H9 (cell line): ENCODE measurements around the gene RIMBP2. TPM values are rescaled to one million over a fixed set of nuclear protein-coding genes. Genes with fewer than 3 reads are reported as not detected.
A peak's percentile ranks its signal among the peaks of the same experiment; 100 is the strongest.

Source experiments
- DNase-seq: peaks from one replicate; pipeline ENCODE4 v3.0.0-alpha.2; 2017
- H2AFZ ChIP-seq: one replicate; pipeline ENCODE4 v1.6.1; 2013; ENCODE audit warnings: mild to moderate bottlenecking, low read length, control low read depth, moderate library complexity
- H2AK5ac ChIP-seq: 2 replicates; pipeline ENCODE4 v1.6.1; 2013; ENCODE audit warnings: low read length, control low read depth, mixed read lengths; ENCODE audit not compliant: insufficient read length
- H2BK120ac ChIP-seq: one replicate; pipeline ENCODE4 v1.6.1; 2013; ENCODE audit warnings: low read depth, mild to moderate bottlenecking, low read length, control low read depth, inconsistent platforms; ENCODE audit not compliant: poor library complexity, severe bottlenecking
- H2BK12ac ChIP-seq: 2 replicates; pipeline ENCODE4 v1.6.1; 2013; ENCODE audit warnings: low read length, control low read depth, mixed read lengths, low read depth; ENCODE audit not compliant: insufficient read length
- H2BK15ac ChIP-seq: 2 replicates; pipeline ENCODE4 v1.6.1; 2013; ENCODE audit warnings: low read depth, low read length, control low read depth
- H2BK20ac ChIP-seq: one replicate; pipeline ENCODE4 v1.6.1; 2013; ENCODE audit warnings: low read depth, mild to moderate bottlenecking, low read length, control low read depth, inconsistent platforms; ENCODE audit not compliant: poor library complexity, severe bottlenecking
- H2BK5ac ChIP-seq: 2 replicates; pipeline ENCODE4 v1.6.1; 2013; ENCODE audit warnings: low read length, control low read depth, mixed read lengths; ENCODE audit not compliant: insufficient read length
- H3K14ac ChIP-seq: 2 replicates; pipeline ENCODE4 v1.6.1; 2013; ENCODE audit warnings: low read length, control low read depth; ENCODE audit not compliant: insufficient read depth
- H3K18ac ChIP-seq: 2 replicates; pipeline ENCODE4 v1.6.1; 2013; ENCODE audit warnings: low read depth, mild to moderate bottlenecking, mixed read lengths, low read length, control low read depth; ENCODE audit not compliant: insufficient read length
- H3K23ac ChIP-seq: 2 replicates; pipeline ENCODE4 v1.6.1; 2013; ENCODE audit warnings: low read length, control low read depth, mixed read lengths, low read depth; ENCODE audit not compliant: insufficient read length
- H3K23me2 ChIP-seq: 2 replicates; pipeline ENCODE4 v1.6.1; 2013; ENCODE audit warnings: low read depth, mild to moderate bottlenecking, mixed read lengths, low read length, control low read depth; ENCODE audit not compliant: insufficient read length, poor library complexity, severe bottlenecking
- H3K27ac ChIP-seq: 2 replicates; pipeline ENCODE4 v1.5.1; 2013; ENCODE audit warnings: low read length, control low read depth, mixed read lengths, low read depth; ENCODE audit not compliant: insufficient read length
- H3K27me3 ChIP-seq: 2 replicates; pipeline ENCODE4 v1.6.1; 2013; ENCODE audit warnings: low read length, control low read depth, inconsistent platforms; ENCODE audit not compliant: insufficient read depth
- H3K4ac ChIP-seq: 2 replicates; pipeline ENCODE4 v1.6.1; 2013; ENCODE audit warnings: low read depth, mild to moderate bottlenecking, control low read depth, inconsistent platforms, low read length, moderate library complexity
- H3K4me1 ChIP-seq: 2 replicates; pipeline ENCODE4 v1.6.1; 2013; ENCODE audit warnings: low read length, control low read depth, inconsistent platforms; ENCODE audit not compliant: insufficient read depth
- H3K4me2 ChIP-seq: 2 replicates; pipeline ENCODE4 v1.6.1; 2013; ENCODE audit warnings: low read length, control low read depth, mixed read lengths; ENCODE audit not compliant: insufficient read length, insufficient read depth
- H3K56ac ChIP-seq: 2 replicates; pipeline ENCODE4 v1.6.1; 2013; ENCODE audit warnings: low read depth, mild to moderate bottlenecking, mixed read lengths, low read length, control low read depth; ENCODE audit not compliant: insufficient read length
- H3K79me1 ChIP-seq: 2 replicates; pipeline ENCODE4 v1.6.1; 2013; ENCODE audit warnings: low read depth, mild to moderate bottlenecking, moderate library complexity, low read length, control low read depth, inconsistent platforms; ENCODE audit not compliant: insufficient read depth, poor library complexity, severe bottlenecking
- H3K79me2 ChIP-seq: 2 replicates; pipeline ENCODE4 v1.6.1; 2013; ENCODE audit warnings: low read length, control low read depth, inconsistent platforms; ENCODE audit not compliant: insufficient read depth
- H3K9ac ChIP-seq: 2 replicates; pipeline ENCODE4 v1.6.1; 2013; ENCODE audit warnings: low read length, control low read depth, mixed read lengths; ENCODE audit not compliant: insufficient read length; ENCODE audit errors: extremely low read depth
- H3K9me3 ChIP-seq: one replicate; pipeline ENCODE4 v1.6.1; 2013; ENCODE audit warnings: low read depth, low read length, inconsistent platforms; ENCODE audit not compliant: control insufficient read depth
- H3T11ph ChIP-seq: one replicate; pipeline ENCODE4 v1.6.1; 2013; ENCODE audit warnings: mild to moderate bottlenecking, low read length, control low read depth, inconsistent platforms
- H4K20me1 ChIP-seq: one replicate; pipeline ENCODE4 v1.6.1; 2013; ENCODE audit not compliant: control insufficient read depth, insufficient read length, insufficient read depth
- H4K5ac ChIP-seq: 2 replicates; pipeline ENCODE4 v1.6.1; 2013; ENCODE audit warnings: low read depth, mild to moderate bottlenecking, mixed read lengths, low read length, control low read depth; ENCODE audit not compliant: insufficient read length
- H4K8ac ChIP-seq: replicated peaks from 2 replicates; pipeline ENCODE4 v1.6.1; 2013; ENCODE audit warnings: low read length, control low read depth, mixed read lengths, low read depth; ENCODE audit not compliant: insufficient read length
- H4K91ac ChIP-seq: 2 replicates; pipeline ENCODE4 v1.6.1; 2013; ENCODE audit warnings: low read depth, mild to moderate bottlenecking, moderate library complexity, mixed read lengths, low read length, control low read depth; ENCODE audit not compliant: insufficient read length
- H3K27ac Mint-ChIP-seq, 3 experiments: 2 replicates in 2 of 3; 3 replicates in 1 of 3; pipeline ENCODE4 v1.8.0; 2020 to 2021; ENCODE audit warnings: mixed read lengths in 3 of 3, mild to moderate bottlenecking in 1 of 3, moderate library complexity in 1 of 3
- H3K27me3 Mint-ChIP-seq: 2 replicates; pipeline ENCODE4 v1.8.0; 2021; ENCODE audit warnings: low read depth, mild to moderate bottlenecking, moderate library complexity, mixed read lengths
- H3K36me3 Mint-ChIP-seq, 3 experiments: 2 replicates in 2 of 3; 3 replicates in 1 of 3; pipeline ENCODE4 v1.8.0; 2020 to 2021; ENCODE audit warnings: low read depth in 3 of 3, mixed read lengths in 3 of 3; ENCODE audit not compliant: insufficient read depth in 1 of 3
- H3K4me1 Mint-ChIP-seq, 2 experiments: 2 replicates each; pipeline ENCODE4 v1.8.0; 2020; ENCODE audit warnings: mixed read lengths in 2 of 2
- H3K4me3 Mint-ChIP-seq, 2 experiments: 2 replicates in 1 of 2; 3 replicates in 1 of 2; pipeline ENCODE4 v1.8.0; 2020 to 2021; ENCODE audit warnings: mild to moderate bottlenecking in 2 of 2, mixed read lengths in 2 of 2, moderate library complexity in 1 of 2
- H3K9me3 Mint-ChIP-seq, 2 experiments: 2 replicates in 1 of 2; 3 replicates in 1 of 2; pipeline ENCODE4 v1.8.0; 2020; ENCODE audit warnings: mild to moderate bottlenecking in 2 of 2, mixed read lengths in 2 of 2, moderate library complexity in 1 of 2
- WGBS: extraction: QIAGEN DNeasy Blood & Tissue Kit; methylation state at CpG from one replicate; pipeline ENCODE4 v1.1.7; 2013; ENCODE audit warnings: missing lambda C conversion rate, low lambda C conversion rate, mixed read lengths; ENCODE audit not compliant: insufficient read length; ENCODE audit errors: extremely low coverage; 5-methylcytosine and 5-hydroxymethylcytosine counted together
- total RNA-seq: library from RNA; stranded (reverse); gene quantifications from 2 replicates; pipeline ENCODE4 v1.2.1, GENCODE V29; 2021
- TF ChIP-seq, protein P1 (sequence below): fragments of 200-600 bp; sonication (generic); conservative IDR thresholded peaks from 3 replicates; pipeline ENCODE4 v1.8.0; 2021; ENCODE audit warnings: antibody characterized with exemption, mild to moderate bottlenecking

RIMBP2 gene
- total RNA-seq, 1 experiment from 2014 or later: 0.70 TPM

DNA sequence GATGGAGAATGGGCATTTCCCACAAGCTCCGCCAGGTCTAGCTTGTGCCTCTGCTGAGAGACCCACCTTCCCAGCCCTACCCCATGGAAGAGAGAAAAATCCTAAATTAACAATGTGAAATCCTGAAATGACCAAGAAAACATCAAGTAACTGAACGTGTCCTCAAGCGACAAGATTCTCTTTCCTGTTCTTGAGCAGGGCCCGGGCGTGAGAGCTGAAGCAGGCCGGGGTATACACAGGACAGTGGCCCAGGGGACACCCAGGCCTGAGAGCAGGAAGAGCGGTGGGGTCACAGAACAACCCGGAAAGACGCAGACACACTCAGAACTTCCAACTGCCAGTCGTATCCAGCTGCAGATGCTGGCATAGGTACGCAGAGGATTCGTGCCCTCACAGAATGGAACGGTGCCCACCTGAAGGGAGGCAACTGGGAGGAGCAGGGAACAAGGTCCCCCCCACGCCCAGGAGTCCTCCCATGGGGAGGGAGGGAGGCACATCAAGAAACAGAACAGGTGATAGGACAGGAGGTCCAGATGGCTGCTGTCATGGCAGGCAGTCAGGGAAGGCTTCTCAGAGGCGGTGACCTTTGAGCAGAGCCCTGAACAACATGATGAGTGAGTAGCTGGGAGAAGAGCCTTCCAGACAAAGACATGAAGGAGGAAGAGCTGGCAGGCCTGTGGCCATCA is 9.1 kb downstream of the RIMBP2 start:
- Histone ChIP-seq H3K27ac (no peak overlapping the region), H2BK20ac (no peak overlapping the region), H3K4me1 (no peaks in the 10 kb centered on the region), H3K18ac (no peak overlapping the region), H3T11ph (no peak overlapping the region), H3K79me2 (no peaks in the 10 kb centered on the region), H3K9me3 (no peaks in the 10 kb centered on the region), H3K9ac (no peak overlapping the region), H3K23ac (no peak overlapping the region), H3K23me2 (no peaks in the 10 kb centered on the region), H3K56ac (no peak overlapping the region), H2BK5ac (no peak overlapping the region), H4K5ac (no peak overlapping the region), H4K8ac (no peak overlapping the region), H3K14ac (no peak overlapping the region), H3K79me1 (no peaks in the 10 kb centered on the region), H4K91ac (no peak overlapping the region), H3K4ac (no peak overlapping the region), H2AK5ac (no peak overlapping the region), H3K4me2 (no peak overlapping the region), H2AFZ (no peak overlapping the region), H2BK15ac (no peak overlapping the region), H2BK120ac (no peak overlapping the region), H3K27me3 (no peaks in the 10 kb centered on the region), H4K20me1 (no peaks in the 10 kb centered on the region), H2BK12ac (no peak overlapping the region)
- peaks cover 48% of the 10 kb centered on the region for H3K27me3 Mint-ChIP-seq
- no peaks in the 10 kb centered on the region for H3K36me3 Mint-ChIP-seq
- no peak overlapping the region for H3K4me3 Mint-ChIP-seq
- TF ChIP-seq, protein P1, sequence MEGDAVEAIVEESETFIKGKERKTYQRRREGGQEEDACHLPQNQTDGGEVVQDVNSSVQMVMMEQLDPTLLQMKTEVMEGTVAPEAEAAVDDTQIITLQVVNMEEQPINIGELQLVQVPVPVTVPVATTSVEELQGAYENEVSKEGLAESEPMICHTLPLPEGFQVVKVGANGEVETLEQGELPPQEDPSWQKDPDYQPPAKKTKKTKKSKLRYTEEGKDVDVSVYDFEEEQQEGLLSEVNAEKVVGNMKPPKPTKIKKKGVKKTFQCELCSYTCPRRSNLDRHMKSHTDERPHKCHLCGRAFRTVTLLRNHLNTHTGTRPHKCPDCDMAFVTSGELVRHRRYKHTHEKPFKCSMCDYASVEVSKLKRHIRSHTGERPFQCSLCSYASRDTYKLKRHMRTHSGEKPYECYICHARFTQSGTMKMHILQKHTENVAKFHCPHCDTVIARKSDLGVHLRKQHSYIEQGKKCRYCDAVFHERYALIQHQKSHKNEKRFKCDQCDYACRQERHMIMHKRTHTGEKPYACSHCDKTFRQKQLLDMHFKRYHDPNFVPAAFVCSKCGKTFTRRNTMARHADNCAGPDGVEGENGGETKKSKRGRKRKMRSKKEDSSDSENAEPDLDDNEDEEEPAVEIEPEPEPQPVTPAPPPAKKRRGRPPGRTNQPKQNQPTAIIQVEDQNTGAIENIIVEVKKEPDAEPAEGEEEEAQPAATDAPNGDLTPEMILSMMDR: no peak
- peak; percentile 28 for DNase-seq
- no peak overlapping the region; a peak in 1 of 7 replicates for H3K27ac Mint-ChIP-seq
- peaks cover 0 to 1% of the 10 kb centered on the region in 2 experiments; a peak in 1 of 5 replicates for H3K9me3 Mint-ChIP-seq
- peaks cover 7 to 22% of the 10 kb centered on the region in 2 experiments for H3K4me1 Mint-ChIP-seq
- no CpG with 5 or more reads among the region's 15 CpGs for WGBS
